Tibial nerve (tissue), 4 donors: ENCODE data around the gene ATP6V1E1. TPM values are rescaled to one million over a fixed set of nuclear protein-coding genes. Genes with fewer than 3 reads are reported as not detected.

Experiments
- DNase-seq, 2 donors: peaks; one replicate each; pipeline ENCODE4 v3.0.0-alpha.2; 2019; ENCODE audit warnings: low spot score in 2 of 2
- H3K27ac ChIP-seq, 4 donors: fragments of 200-600 bp; sonication (generic) in 3 of 4; one replicate each; pipeline ENCODE4 v1.5.1; 2017 to 2019; ENCODE audit warnings: mild to moderate bottlenecking in 1 of 4
- H3K27me3 ChIP-seq, 2 donors: fragments of 200-600 bp; sonication (generic) in 1 of 2; one replicate each; pipeline versions ENCODE4 v1.5.1 to v1.6.0; 2017 to 2019
- H3K36me3 ChIP-seq, 3 donors: fragments of 200-600 bp; sonication (generic); one replicate each; pipeline ENCODE4 v1.5.1; 2018 to 2019
- H3K4me1 ChIP-seq, 4 donors: fragments of 200-600 bp; sonication (generic) in 3 of 4; one replicate each; pipeline ENCODE4 v1.5.1; 2017 to 2019
- H3K4me3 ChIP-seq, 4 donors: fragments of 200-600 bp; sonication (generic) in 3 of 4; one replicate each; pipeline ENCODE4 v1.5.1; 2017 to 2019; ENCODE audit warnings: mild to moderate bottlenecking in 1 of 4, moderate library complexity in 1 of 4
- H3K9me3 ChIP-seq, 4 donors: fragments of 200-600 bp; sonication (generic) in 3 of 4; one replicate each; pipeline ENCODE4 v1.5.1; 2017 to 2019
- CTCF ChIP-seq, 5 experiments: fragments of 200-600 bp in 3 of 5; fragments of 450-650 bp in 2 of 5; sonication (generic) in 3 of 5; IDR thresholded peaks; one replicate each; pipeline ENCODE4 v1.5.1; 2016 to 2019; ENCODE audit warnings: antibody characterized with exemption in 5 of 5, mild to moderate bottlenecking in 3 of 5, moderate library complexity in 2 of 5
- EP300 ChIP-seq, 2 donors: sonication (generic); formaldehyde crosslinking; IDR thresholded peaks; one replicate each; pipeline ENCODE4 v1.6.1; 2017; ENCODE audit warnings: antibody characterized with exemption in 2 of 2, mild to moderate bottlenecking in 1 of 2
- POLR2A ChIP-seq, 2 donors: fragments of 450-650 bp; IDR thresholded peaks; one replicate each; pipeline ENCODE4 v1.6.1; 2017; ENCODE audit warnings: antibody characterized with exemption in 2 of 2, mild to moderate bottlenecking in 2 of 2, moderate library complexity in 2 of 2
- WGBS, 2 donors: methylation state at CpG; one replicate each; pipeline ENCODE4 v1.1.5; 2018; 5-methylcytosine and 5-hydroxymethylcytosine counted together
- total RNA-seq, 4 donors: library from RNA; depleted of rRNA; stranded (reverse); fragments of >200 nt; gene quantifications; one replicate each; pipeline ENCODE4 v1.1.0, GENCODE V29; 2016

The ATP6V1E1 gene
- total RNA-seq, 4 donors from 2014 or later: 94.3 to 138 (median 120) TPM

GRCh38 chr22:17548756-17549035 is 79.9 kb downstream of the ATP6V1E1 start:
- Histone ChIP-seq H3K4me1 (no peaks in the 10 kb centered on the region), H3K27me3 (no peaks in the 10 kb centered on the region), H3K9me3 (no peaks in the 10 kb centered on the region), H3K27ac (no peak overlapping the region), H3K36me3 (peaks cover 0 to 30% (median 0%) of the 10 kb centered on the region in 3 donors), H3K4me3 (no peak overlapping the region)
- WGBS, 2 donors: 93 to 97% methylated on average over 5 of the region's 5 CpGs
- DNase-seq: no peak
- no peak for TF ChIP-seq POLR2A (IDR thresholded peaks at IDR 0.05)
- no peak for TF ChIP-seq EP300 (IDR thresholded peaks at IDR 0.05)
- no peak for TF ChIP-seq CTCF (IDR thresholded peaks at IDR 0.05)

- H3K9me3 ChIP-seq: no peaks in the 10 kb centered on the region
- 94 to 95% methylated on average over 23 of the region's 23 CpGs for WGBS, 2 donors
- no peaks in the 10 kb centered on the region for H3K4me1 ChIP-seq
- TF ChIP-seq EP300 (IDR thresholded peaks at IDR 0.05): no peak
- no peak for TF ChIP-seq CTCF (IDR thresholded peaks at IDR 0.05)
- no peak for TF ChIP-seq POLR2A (IDR thresholded peaks at IDR 0.05)
- H3K4me3 ChIP-seq: no peak overlapping the region
- H3K36me3 ChIP-seq: peaks cover 0 to 32% (median 0%) of the 10 kb centered on the region in 3 donors
- no peak for DNase-seq
- no peaks in the 10 kb centered on the region for H3K27me3 ChIP-seq
- no peak overlapping the region for H3K27ac ChIP-seq
These were observed 80.4 kb downstream of the ATP6V1E1 start for GRCh38 chr22:17548010-17548755.

- no peak overlapping the region for H3K4me3 ChIP-seq
- no peaks in the 10 kb centered on the region for H3K27me3 ChIP-seq
- H3K4me1 ChIP-seq: no peaks in the 10 kb centered on the region
- TF ChIP-seq POLR2A (IDR thresholded peaks at IDR 0.05): no peak
- no peak for TF ChIP-seq EP300 (IDR thresholded peaks at IDR 0.05)
- TF ChIP-seq CTCF (IDR thresholded peaks at IDR 0.05): no peak
- peaks cover 0 to 29% (median 0%) of the 10 kb centered on the region in 3 donors for H3K36me3 ChIP-seq
- DNase-seq: no peak
- no peaks in the 10 kb centered on the region for H3K9me3 ChIP-seq
- 90 to 99% methylated on average over 13 of the region's 14 CpGs for WGBS, 2 donors
- no peak overlapping the region for H3K27ac ChIP-seq
These were observed 86.1 kb downstream of the ATP6V1E1 start for GRCh38 chr22:17542452-17542851.

Other genes starting within 250 kb of the ATP6V1E1 start
- gene SLC25A18, start 65.3 kb downstream of the ATP6V1E1 start, total RNA-seq: 1 to 10 TPM; 2.2 to 5.9 (median 4.8) TPM
- 10 to 100 TPM; 47.4 to 74.7 (median 60.9) TPM for gene BCL2L13, start 10.0 kb upstream of the ATP6V1E1 start, total RNA-seq
- gene BID, start 145.7 kb upstream of the ATP6V1E1 start, total RNA-seq: 10 to 100 TPM in 2 of 4 donors, 1 to 10 TPM in 2; 6.3 to 47.1 (median 13.7) TPM